Gastrocnemius medialis (tissue), 4 donors: ENCODE results near the gene GJA8. TPM values are rescaled to one million over a fixed set of nuclear protein-coding genes. Genes with fewer than 3 reads are reported as not detected.
"Not testable (repeated sequence)": the region's sequence is repeated elsewhere in the genome, so short reads cannot be mapped to it uniquely, and the experiment has no call there.

ENCODE experiments used
- ATAC-seq, 2 donors: fragments of 150-250 bp; one replicate each; pipeline ENCODE4 v1.9.1; 2016
- DNase-seq, 2 donors: peaks; one replicate each; pipeline ENCODE4 v3.0.0-alpha.2; 2019
- H3K27ac ChIP-seq, 4 donors: fragments of 200-600 bp; sonication (generic); 1 replicate in 1 of 4; 2 replicates in 3 of 4; pipeline ENCODE4 v1.5.1; 2016 to 2018; ENCODE audit warnings: mild to moderate bottlenecking in 2 of 4, moderate library complexity in 1 of 4
- H3K27me3 ChIP-seq, 3 donors: fragments of 200-600 bp; sonication (generic) in 2 of 3; 1 replicate in 1 of 3; 2 replicates in 2 of 3; pipeline versions ENCODE4 v1.5.1 to v1.6.0; 2016 to 2019; ENCODE audit warnings: mild to moderate bottlenecking in 1 of 3, moderate library complexity in 1 of 3
- H3K36me3 ChIP-seq, 2 donors: fragments of 200-600 bp; sonication (generic) in 1 of 2; one replicate each; pipeline ENCODE4 v1.5.1; 2017 to 2018
- H3K4me1 ChIP-seq, 2 donors: fragments of 200-600 bp; sonication (generic) in 1 of 2; one replicate each; pipeline ENCODE4 v1.5.1; 2016 to 2017; ENCODE audit warnings: mild to moderate bottlenecking in 2 of 2
- H3K4me3 ChIP-seq, 4 donors: fragments of 200-600 bp; sonication (generic) in 3 of 4; 1 replicate in 1 of 4; 2 replicates in 3 of 4; pipeline ENCODE4 v1.5.1; 2016 to 2019; ENCODE audit warnings: mild to moderate bottlenecking in 2 of 4
- H3K9me3 ChIP-seq, 3 donors: fragments of 200-600 bp; sonication (generic) in 2 of 3; 1 replicate in 1 of 3; 2 replicates in 2 of 3; pipeline ENCODE4 v1.5.1; 2016 to 2019
- POLR2A ChIP-seq, 2 donors: fragments of 450-650 bp; IDR thresholded peaks; one replicate each; pipeline ENCODE4 v1.6.1; 2017; ENCODE audit warnings: antibody characterized with exemption in 2 of 2, mild to moderate bottlenecking in 2 of 2, moderate library complexity in 2 of 2
- in situ Hi-C, 4 donors: fragments of 200-750 bp; cut with MboI; loops; one replicate each; pipeline versions ENCODE4 v1.15.0 to v1.8.0; 2017; ENCODE audit warnings: low sequenced_read_pairs in 4 of 4
- intact Hi-C: fragments of 100-400 bp; cut with DNase I; formaldehyde crosslinking; loops from one replicate; pipeline ENCODE4 v1.15.1; 2023; ENCODE audit warnings: low total_unique reads
- total RNA-seq, 4 donors: library from RNA; depleted of rRNA; stranded (reverse); fragments of >200 nt; gene quantifications; one replicate each; pipeline versions ENCODE4 v1.1.0 to v1.2.3, GENCODE V29; 2016
- TF ChIP-seq, protein P1 (sequence below), 5 experiments: fragments of 450-650 bp in 3 of 5; fragments of 200-600 bp in 2 of 5; sonication (generic) in 2 of 5; IDR thresholded peaks in 4 of 5; conservative IDR thresholded peaks in 1 of 5; 1 replicate in 4 of 5; 2 replicates in 1 of 5; pipeline ENCODE4 v1.5.1; 2016 to 2019; ENCODE audit warnings: antibody characterized with exemption in 5 of 5, mild to moderate bottlenecking in 3 of 5, moderate library complexity in 3 of 5

Gene GJA8
- total RNA-seq, 4 donors from 2014 or later, result not detected

- no peak overlapping the region for H3K27ac ChIP-seq
- in situ Hi-C loops, result no loop called here
- H3K4me1 ChIP-seq, result no peaks in the 10 kb centered on the region
- no peak overlapping the region for H3K4me3 ChIP-seq
- DNase-seq (no peak), ATAC-seq (no peak)
- TF ChIP-seq, protein P1, sequence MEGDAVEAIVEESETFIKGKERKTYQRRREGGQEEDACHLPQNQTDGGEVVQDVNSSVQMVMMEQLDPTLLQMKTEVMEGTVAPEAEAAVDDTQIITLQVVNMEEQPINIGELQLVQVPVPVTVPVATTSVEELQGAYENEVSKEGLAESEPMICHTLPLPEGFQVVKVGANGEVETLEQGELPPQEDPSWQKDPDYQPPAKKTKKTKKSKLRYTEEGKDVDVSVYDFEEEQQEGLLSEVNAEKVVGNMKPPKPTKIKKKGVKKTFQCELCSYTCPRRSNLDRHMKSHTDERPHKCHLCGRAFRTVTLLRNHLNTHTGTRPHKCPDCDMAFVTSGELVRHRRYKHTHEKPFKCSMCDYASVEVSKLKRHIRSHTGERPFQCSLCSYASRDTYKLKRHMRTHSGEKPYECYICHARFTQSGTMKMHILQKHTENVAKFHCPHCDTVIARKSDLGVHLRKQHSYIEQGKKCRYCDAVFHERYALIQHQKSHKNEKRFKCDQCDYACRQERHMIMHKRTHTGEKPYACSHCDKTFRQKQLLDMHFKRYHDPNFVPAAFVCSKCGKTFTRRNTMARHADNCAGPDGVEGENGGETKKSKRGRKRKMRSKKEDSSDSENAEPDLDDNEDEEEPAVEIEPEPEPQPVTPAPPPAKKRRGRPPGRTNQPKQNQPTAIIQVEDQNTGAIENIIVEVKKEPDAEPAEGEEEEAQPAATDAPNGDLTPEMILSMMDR (IDR thresholded peaks at IDR 0.05 in 4 of 5, conservative IDR thresholded peaks at IDR 0.05 in 1 of 5), result no peak
- TF ChIP-seq POLR2A (IDR thresholded peaks at IDR 0.05), result no peak
- intact Hi-C loops, result no loop called here
- no peaks in the 10 kb centered on the region for H3K27me3 ChIP-seq
- H3K9me3 ChIP-seq, result no peaks in the 10 kb centered on the region
- H3K36me3 ChIP-seq, result no peaks in the 10 kb centered on the region
These were observed 10.9 kb downstream of the GJA8 start for GRCh38 chr1:147913362-147913942.

GRCh38 chr1:147919896-147920295, 17.3 kb downstream of the GJA8 start:
- ATAC-seq, result no peak
- Histone ChIP-seq H3K27me3 (no peaks in the 10 kb centered on the region), H3K36me3 (no peaks in the 10 kb centered on the region), H3K9me3 (no peaks in the 10 kb centered on the region), H3K27ac (no peak overlapping the region), H3K4me1 (no peaks in the 10 kb centered on the region), H3K4me3 (no peak overlapping the region)
- intact Hi-C loops, result no loop called here
- DNase-seq, result no peak
- in situ Hi-C loops, result no loop called here
- TF ChIP-seq, protein P1 (IDR thresholded peaks at IDR 0.05 in 4 of 5, conservative IDR thresholded peaks at IDR 0.05 in 1 of 5), result no peak
- TF ChIP-seq POLR2A (IDR thresholded peaks at IDR 0.05), result no peak

GRCh38 chr1:147924813-147925212, 22.2 kb downstream of the GJA8 start:
- H3K36me3 ChIP-seq, result no peaks in the 10 kb centered on the region
- intact Hi-C loops, result no loop called here

GRCh38 chr1:147927215-147927614, 24.6 kb downstream of the GJA8 start:
- H3K9me3 ChIP-seq, in situ Hi-C loops, H3K27me3 ChIP-seq, ATAC-seq, H3K4me1 ChIP-seq, DNase-seq, H3K36me3 ChIP-seq, intact Hi-C loops, H3K4me3 ChIP-seq, H3K27ac ChIP-seq: not testable (repeated sequence)

More at GRCh38 chr1:147924813-147925212, 22.2 kb downstream of the GJA8 start:
- Histone ChIP-seq H3K27ac (no peak overlapping the region), H3K9me3 (no peaks in the 10 kb centered on the region), H3K27me3 (no peaks in the 10 kb centered on the region), H3K4me3 (no peak overlapping the region), H3K4me1 (peaks cover 6% of the 10 kb centered on the region in 2 donors)
- no peak for TF ChIP-seq POLR2A (IDR thresholded peaks at IDR 0.05)
- TF ChIP-seq, protein P1 (IDR thresholded peaks at IDR 0.05 in 4 of 5, conservative IDR thresholded peaks at IDR 0.05 in 1 of 5), result no peak
- ATAC-seq (no peak), DNase-seq (no peak)
- in situ Hi-C loops, result no loop called here

GRCh38 chr1:147927689-147928088, 25.1 kb downstream of the GJA8 start:
- DNase-seq, H3K9me3 ChIP-seq, H3K27me3 ChIP-seq, in situ Hi-C loops, H3K4me3 ChIP-seq, H3K4me1 ChIP-seq, ATAC-seq, intact Hi-C loops, H3K36me3 ChIP-seq, H3K27ac ChIP-seq: not testable (repeated sequence)
